ENCODE data around the gene NEB.

GRCh38 chr2:151649400-151649799 is 84.9 kb downstream of the NEB start:
- TF ChIP-seq CTCF (IDR thresholded peaks at IDR 0.05; ENCODE audit: low read length) (no peak), EZH2 (optimal IDR thresholded peaks at IDR 0.05; ENCODE audit: low read depth, low read length) (no peak)

Data from MM.1S (cell line).